Measurements from ENCODE around the gene RCOR1. TPM values are rescaled to one million over a fixed set of nuclear protein-coding genes. Genes with fewer than 3 reads are reported as not detected.

RCOR1 gene
- total RNA-seq, 1 donor, result 23.7 TPM

- DNase-seq (ENCODE audit: low read depth), result no peak
- no peak for TF ChIP-seq CTCF (IDR thresholded peaks at IDR 0.05; ENCODE audit: insufficient read depth, low read depth, low read length)
- H3K4me3 ChIP-seq (ENCODE audit: low read depth, low read length), result no peak overlapping the region
These were observed 82.9 kb downstream of the RCOR1 start for GRCh38 chr14:102675396-102675795.

GRCh38 chr14:102678394-102678793 lies 85.9 kb downstream of the RCOR1 start:
- no peak overlapping the region for H3K4me3 ChIP-seq (ENCODE audit: low read depth, low read length)
- DNase-seq (ENCODE audit: low read depth), result no peak
- TF ChIP-seq CTCF (IDR thresholded peaks at IDR 0.05; ENCODE audit: insufficient read depth, low read depth, low read length), result no peak

GRCh38 chr14:102683399-102684297 lies 91.2 kb downstream of the RCOR1 start:
- no peak for DNase-seq (ENCODE audit: low read depth)

GRCh38 chr14:102684298-102684663 lies 91.8 kb downstream of the RCOR1 start:
- DNase-seq (ENCODE audit: low read depth), result no peak

More at GRCh38 chr14:102683399-102684297, 91.2 kb downstream of the RCOR1 start:
- no peak for TF ChIP-seq CTCF (IDR thresholded peaks at IDR 0.05; ENCODE audit: insufficient read depth, low read depth, low read length)
- H3K4me3 ChIP-seq (ENCODE audit: low read depth, low read length), result no peak overlapping the region

GRCh38 chr14:102686196-102686801 lies 93.8 kb downstream of the RCOR1 start:
- H3K4me3 ChIP-seq (ENCODE audit: low read depth, low read length), result no peak overlapping the region
- no peak for DNase-seq (ENCODE audit: low read depth)
- no peak for TF ChIP-seq CTCF (IDR thresholded peaks at IDR 0.05; ENCODE audit: insufficient read depth, low read depth, low read length)

More at GRCh38 chr14:102684298-102684663, 91.8 kb downstream of the RCOR1 start:
- H3K4me3 ChIP-seq (ENCODE audit: low read depth, low read length), result no peak overlapping the region
- TF ChIP-seq CTCF (IDR thresholded peaks at IDR 0.05; ENCODE audit: insufficient read depth, low read depth, low read length), result no peak

- peak; percentile 59 for DNase-seq (ENCODE audit: low read depth)
- no peak overlapping the region for H3K4me3 ChIP-seq (ENCODE audit: low read depth, low read length)
- no peak for TF ChIP-seq CTCF (IDR thresholded peaks at IDR 0.05; ENCODE audit: insufficient read depth, low read depth, low read length)
These were observed 95.8 kb downstream of the RCOR1 start for GRCh38 chr14:102688290-102688689.
